Keratinocyte (primary cell): ENCODE measurements around the gene MGME1. TPM values are rescaled to one million over a fixed set of nuclear protein-coding genes. Genes with fewer than 3 reads are reported as not detected.

Experiments used
- DNase-seq: peaks from one replicate; pipeline ENCODE4 v3.0.0-alpha.2; 2011; ENCODE audit warnings: low read depth, missing footprints, low spot score
- FAIRE-seq: peaks from 2 replicates; lab custom pipeline; 2011; peaks lifted over from hg19 to GRCh38; lab: Jason Lieb, UNC
- H2AFZ ChIP-seq: 2 replicates; pipeline ENCODE4 v1.6.0; 2012; ENCODE audit warnings: low read length, control low read depth, inconsistent platforms; ENCODE audit not compliant: control insufficient read depth
- H3K27ac ChIP-seq: 2 replicates; pipeline ENCODE4 v1.5.1; 2011; ENCODE audit warnings: low read length; ENCODE audit not compliant: control insufficient read depth, insufficient read depth
- H3K27me3 ChIP-seq: 3 replicates; pipeline ENCODE4 v1.6.0; 2011; ENCODE audit warnings: low read length; ENCODE audit not compliant: control insufficient read depth, insufficient read depth; ENCODE audit errors: extremely low read depth
- H3K36me3 ChIP-seq, 2 experiments: 2 replicates in 1 of 2; 3 replicates in 1 of 2; pipeline ENCODE4 v1.5.1; 2011; ENCODE audit warnings: low read length in 2 of 2, mild to moderate bottlenecking in 1 of 2; ENCODE audit not compliant: control insufficient read depth in 2 of 2, insufficient read depth in 2 of 2; ENCODE audit errors: extremely low read depth in 1 of 2
- H3K4me1 ChIP-seq: 3 replicates; pipeline ENCODE4 v1.5.1; 2011; ENCODE audit warnings: low read length; ENCODE audit not compliant: control insufficient read depth, insufficient read depth; ENCODE audit errors: extremely low read depth
- H3K4me2 ChIP-seq: 3 replicates; pipeline ENCODE4 v1.6.0; 2011; ENCODE audit warnings: low read depth, low read length; ENCODE audit not compliant: control insufficient read depth, insufficient read depth; ENCODE audit errors: extremely low read depth
- H3K4me3 ChIP-seq, 3 experiments: fragments of 200-600 bp in 1 of 3; sonication (generic) in 1 of 3; 2 replicates in 2 of 3; 3 replicates in 1 of 3; pipeline ENCODE4 v1.5.1; 2011 to 2016; ENCODE audit warnings: low read length in 3 of 3, mild to moderate bottlenecking in 3 of 3, control low read depth in 2 of 3, inconsistent platforms in 1 of 3, low read depth in 1 of 3, mixed read lengths in 1 of 3, mixed run types in 1 of 3, moderate library complexity in 1 of 3; ENCODE audit not compliant: control insufficient read depth in 2 of 3, insufficient read depth in 2 of 3; ENCODE audit errors: extremely low read depth in 1 of 3
- H3K79me2 ChIP-seq: 2 replicates; pipeline ENCODE4 v1.6.0; 2012; ENCODE audit warnings: low read length; ENCODE audit not compliant: control insufficient read depth, insufficient read depth
- H3K9ac ChIP-seq: 3 replicates; pipeline ENCODE4 v1.6.0; 2011; ENCODE audit warnings: low read length; ENCODE audit not compliant: control insufficient read depth, insufficient read depth; ENCODE audit errors: extremely low read depth
- H3K9me1 ChIP-seq: 3 replicates; pipeline ENCODE4 v1.6.0; 2011; ENCODE audit warnings: low read length; ENCODE audit not compliant: control insufficient read depth, insufficient read depth; ENCODE audit errors: extremely low read depth
- H3K9me3 ChIP-seq: 2 replicates; pipeline ENCODE4 v1.5.1; 2012; ENCODE audit warnings: low read depth, low read length; ENCODE audit not compliant: control insufficient read depth
- H4K20me1 ChIP-seq: 3 replicates; pipeline ENCODE4 v1.6.0; 2011; ENCODE audit warnings: low read length; ENCODE audit not compliant: control insufficient read depth, insufficient read depth; ENCODE audit errors: extremely low read depth
- CTCF ChIP-seq, 3 experiments: IDR thresholded peaks in 1 of 3; conservative IDR thresholded peaks in 1 of 3; optimal IDR thresholded peaks in 1 of 3; 2 replicates in 2 of 3; 3 replicates in 1 of 3; pipeline versions ENCODE3 to v1.5.1; 2011; ENCODE audit warnings: low read length in 3 of 3, mild to moderate bottlenecking in 3 of 3, moderate library complexity in 2 of 3, control low read depth in 1 of 3, inconsistent platforms in 1 of 3; ENCODE audit not compliant: insufficient read depth in 2 of 3; ENCODE audit errors: extremely low read depth in 1 of 3
- EZH2 ChIP-seq: IDR thresholded peaks from one replicate; pipeline ENCODE4 v1.6.1; 2012; ENCODE audit warnings: inconsistent platforms, mild to moderate bottlenecking, low read length, moderate library complexity
- dilution Hi-C: fragments of 300-500 bp; cut with MboI; formaldehyde crosslinking; loops from one replicate; pipeline ENCODE4 v1.7.0; 2020; ENCODE audit warnings: low sequenced_read_pairs; ENCODE audit not compliant: extremely low pct_ligation_motif_present
- polyA plus RNA-seq, 5 experiments: library from polyadenylated mRNA; depleted of rRNA in 3 of 5; stranded (reverse) in 3 of 5; stranded (forward) in 1 of 5; unstranded in 1 of 5; fragments of >200 nt; gene quantifications; 1 replicate in 1 of 5; 2 replicates in 3 of 5; 3 replicates in 1 of 5; pipeline versions ENCODE4 v1.2.1 to v1.2.3, GENCODE V29; 2011 to 2012; ENCODE audit warnings: missing spikeins in 2 of 5, low read depth in 1 of 5, low replicate concordance in 1 of 5

The MGME1 gene
- polyA plus RNA-seq, 1 donor (not counting 4 experiments of a cell fraction or from before 2014, with no cell fraction given) = 31.6 TPM

DNA sequence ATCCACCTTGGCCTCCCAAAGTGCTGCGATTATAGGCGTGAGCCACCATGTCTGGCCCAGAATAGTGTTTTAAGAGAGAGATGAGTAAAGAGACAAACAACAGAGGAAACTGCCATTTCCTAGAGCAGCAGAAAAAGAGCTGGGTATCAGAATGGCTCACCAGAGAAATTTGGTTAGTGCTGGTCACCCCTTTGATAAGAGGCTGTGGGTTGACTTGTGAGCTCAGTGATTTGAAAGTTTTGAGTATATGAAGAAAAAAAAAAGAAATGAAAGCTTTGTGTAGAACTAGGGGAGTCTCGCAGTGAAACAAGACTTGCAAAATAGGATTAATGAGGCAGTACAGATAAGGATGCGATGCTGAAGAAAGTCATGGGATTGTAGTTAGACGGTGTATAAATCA is 29.6 kb downstream of the MGME1 start:
- FAIRE-seq (no peak), DNase-seq (no peak)
- Histone ChIP-seq H3K9me3 (no peaks in the 10 kb centered on the region), H3K27me3 (no peaks in the 10 kb centered on the region), H3K9ac (no peak overlapping the region), H3K9me1 (no peaks in the 10 kb centered on the region), H4K20me1 (no peaks in the 10 kb centered on the region), H3K79me2 (no peaks in the 10 kb centered on the region), H3K4me1 (peaks cover 19% of the 10 kb centered on the region), H3K4me3 (no peak overlapping the region), H3K4me2 (no peak overlapping the region), H2AFZ (no peak overlapping the region), H3K27ac (no peak overlapping the region), H3K36me3 (no peaks in the 10 kb centered on the region)
- TF ChIP-seq EZH2 (no peak), CTCF (optimal IDR thresholded peaks at IDR 0.05 in 1 of 3, IDR thresholded peaks at IDR 0.05 in 1 of 3, conservative IDR thresholded peaks at IDR 0.05 in 1 of 3; ENCODE audit: extremely low read depth in 1 of 3, insufficient read depth in 2 of 3, low read length in 3 of 3) (no peak)
- dilution Hi-C loops = no loop called here

DNA sequence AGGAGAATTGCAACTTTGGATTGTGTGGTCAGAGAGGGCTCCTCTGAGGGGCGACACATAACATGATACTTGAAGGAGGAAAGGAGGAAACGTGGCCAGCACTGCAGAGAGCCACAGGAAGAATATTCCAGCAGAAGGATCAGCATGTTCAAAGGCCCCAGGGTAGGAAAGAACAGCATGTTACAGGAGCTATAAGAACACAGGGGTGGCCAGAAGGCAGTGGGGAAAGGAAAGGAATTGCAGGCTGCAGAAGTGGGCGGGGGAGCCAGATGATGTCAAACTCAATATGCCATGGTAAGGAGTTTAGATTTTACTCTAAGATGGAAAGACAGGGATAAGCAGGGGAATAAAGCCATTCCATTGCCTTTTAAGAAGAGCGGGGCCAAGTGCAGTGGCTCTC is 30.7 kb downstream of the MGME1 start:
- peaks cover 19% of the 10 kb centered on the region for H3K4me1 ChIP-seq
- H3K27me3 ChIP-seq = no peaks in the 10 kb centered on the region
- no peaks in the 10 kb centered on the region for H3K9me1 ChIP-seq
- no peak for TF ChIP-seq CTCF (optimal IDR thresholded peaks at IDR 0.05 in 1 of 3, IDR thresholded peaks at IDR 0.05 in 1 of 3, conservative IDR thresholded peaks at IDR 0.05 in 1 of 3; ENCODE audit: extremely low read depth in 1 of 3, insufficient read depth in 2 of 3, low read length in 3 of 3)
- TF ChIP-seq EZH2 = no peak
- no peaks in the 10 kb centered on the region for H3K36me3 ChIP-seq
- no peaks in the 10 kb centered on the region for H4K20me1 ChIP-seq
- FAIRE-seq = no peak
- no peak for DNase-seq
- no peak overlapping the region for H3K4me2 ChIP-seq
- dilution Hi-C loops = no loop called here
- no peak overlapping the region for H2AFZ ChIP-seq
- no peak overlapping the region for H3K9ac ChIP-seq
- H3K79me2 ChIP-seq = no peaks in the 10 kb centered on the region
- no peak overlapping the region for H3K4me3 ChIP-seq
- H3K27ac ChIP-seq = no peak overlapping the region
- no peaks in the 10 kb centered on the region for H3K9me3 ChIP-seq
